GM20000 (cell line): ENCODE data around the gene DST.

Experiments
- DNase-seq: peaks from one replicate; pipeline ENCODE4 v3.0.0; 2012; ENCODE audit warnings: low spot score
- CTCF ChIP-seq: IDR thresholded peaks from 2 replicates; pipeline ENCODE4 v1.5.1; 2012; ENCODE audit warnings: mild to moderate bottlenecking, control low read depth; ENCODE audit errors: extremely low read depth, missing control alignments

DST gene

GRCh38 chr6:56488281-56488680, 154.4 kb downstream of the DST start:
- no peak for DNase-seq
- no peak for TF ChIP-seq CTCF

GRCh38 chr6:56486681-56487080, 156.0 kb downstream of the DST start:
- DNase-seq, result no peak
- TF ChIP-seq CTCF, result no peak

- TF ChIP-seq CTCF, result no peak
- DNase-seq, result no peak
These were observed 158.0 kb downstream of the DST start for GRCh38 chr6:56484669-56485068.

GRCh38 chr6:56483929-56484328, 158.8 kb downstream of the DST start:
- no peak for TF ChIP-seq CTCF
- DNase-seq, result no peak

- TF ChIP-seq CTCF, result no peak
- no peak for DNase-seq
These were observed 160.2 kb downstream of the DST start for GRCh38 chr6:56482525-56482924.

- DNase-seq, result no peak
- TF ChIP-seq CTCF, result no peak
These were observed 160.7 kb downstream of the DST start for GRCh38 chr6:56481957-56482356.

- DNase-seq, result no peak
- TF ChIP-seq CTCF, result no peak
These were observed 161.9 kb downstream of the DST start for GRCh38 chr6:56480654-56481337.
